A673 (cell line): ENCODE results near the gene ARF6. TPM values are rescaled to one million over a fixed set of nuclear protein-coding genes. Genes with fewer than 3 reads are reported as not detected.
"Not testable (repeated sequence)": the region's sequence is repeated elsewhere in the genome, so short reads cannot be mapped to it uniquely, and the experiment has no call there.

Experiments
- BruUV-seq: library from RNA; stranded (reverse); fragments of 400-500 nt; replicated peaks from 2 replicates; lab custom pipeline; 2021; lab: Mats Ljungman, UMichigan
- CTCF ChIA-PET: fragments of 300-600 bp; sonication (Branson Sonifier 250); formaldehyde crosslinking; loops from one replicate; lab custom pipeline; 2022; ENCODE audit warnings: antibody characterized with exemption; lab: Charles Lee
- POLR2A ChIA-PET: fragments of 300-600 bp; sonication (Branson Sonifier 250); formaldehyde crosslinking; loops from one replicate; lab custom pipeline; 2022; ENCODE audit warnings: antibody characterized with exemption; ENCODE audit not compliant: low non-redundant PET; lab: Charles Lee
- DNase-seq: peaks from one replicate; pipeline ENCODE4 v3.0.0-alpha.2; 2015; ENCODE audit warnings: low spot score
- H3K27ac ChIP-seq: fragments of 200-600 bp; sonication (generic); 2 replicates; pipeline ENCODE4 v1.5.1; 2016; ENCODE audit warnings: mixed run types, low read depth, mild to moderate bottlenecking, mixed read lengths, antibody characterized with exemption, low read length; ENCODE audit not compliant: poor library complexity, severe bottlenecking
- H3K27me3 ChIP-seq: fragments of 200-600 bp; sonication (generic); replicated peaks from 2 replicates; pipeline ENCODE4 v1.6.1; 2017; ENCODE audit warnings: mixed run types, low read depth, mild to moderate bottlenecking, mixed read lengths, antibody characterized with exemption, low read length; ENCODE audit not compliant: insufficient read depth, poor library complexity
- H3K36me3 ChIP-seq: fragments of 200-600 bp; sonication (generic); 2 replicates; pipeline ENCODE4 v1.6.1; 2016; ENCODE audit warnings: mixed run types, mild to moderate bottlenecking, mixed read lengths, antibody characterized with exemption, low read length; ENCODE audit not compliant: insufficient read depth, poor library complexity, severe bottlenecking
- H3K4me1 ChIP-seq: fragments of 200-600 bp; sonication (generic); 2 replicates; pipeline ENCODE4 v1.6.1; 2017; ENCODE audit warnings: mixed run types, mild to moderate bottlenecking, mixed read lengths, antibody characterized with exemption, low read length; ENCODE audit not compliant: insufficient read depth, poor library complexity, severe bottlenecking
- H3K4me3 ChIP-seq: fragments of 200-600 bp; sonication (generic); 2 replicates; pipeline ENCODE4 v1.5.1; 2016; ENCODE audit warnings: low read depth, mixed run types, mild to moderate bottlenecking, mixed read lengths, low read length; ENCODE audit not compliant: poor library complexity, severe bottlenecking
- H3K9me3 ChIP-seq: fragments of 200-600 bp; sonication (generic); 2 replicates; pipeline ENCODE4 v1.6.1; 2016; ENCODE audit warnings: mixed run types, low read depth, mild to moderate bottlenecking, mixed read lengths, antibody characterized with exemption, low read length; ENCODE audit not compliant: poor library complexity, severe bottlenecking
- CTCF ChIP-seq: fragments of 300-800, 200-600 bp; sonication (generic); conservative IDR thresholded peaks from 2 replicates; pipeline ENCODE4 v1.5.1; 2017; ENCODE audit warnings: low read depth, mild to moderate bottlenecking, antibody characterized with exemption, low read length, moderate library complexity, mixed read lengths
- EZH2 ChIP-seq: fragments of 200-600 bp; sonication (generic); IDR thresholded peaks from 2 replicates; pipeline ENCODE4 v1.6.1; 2017; ENCODE audit warnings: borderline replicate concordance, low read depth, mild to moderate bottlenecking, mixed read lengths, antibody characterized with exemption, low read length; ENCODE audit not compliant: poor library complexity, severe bottlenecking
- intact Hi-C: fragments of 100-400 bp; cut with micrococcal nuclease; formaldehyde crosslinking; loops from one replicate; pipeline ENCODE4 v1.10.0; 2022; ENCODE audit not compliant: unreplicated experiment
- total RNA-seq: library from RNA; stranded (reverse); gene quantifications from 2 replicates; pipeline ENCODE4 v1.2.3, GENCODE V29; 2021

The ARF6 gene
- total RNA-seq, 1 experiment from 2014 or later: 67.6 TPM

GRCh38 chr14:49895480-49895879, 2.6 kb downstream of the ARF6 start:
- ChIA-PET CTCF (no interaction called here), POLR2A (no interaction called here)
- peak overlapping the region; percentile 84 for H3K4me3 ChIP-seq
- TF ChIP-seq EZH2: no peak
- TF ChIP-seq CTCF: no peak
- peaks cover 29% of the 10 kb centered on the region for H3K36me3 ChIP-seq
- peaks cover 32% of the 10 kb centered on the region for H3K4me1 ChIP-seq
- intact Hi-C loops: loop anchor here (2.0 kb wide), 1 partner anchor 165 kb away; no protein-coding TSS in a partner anchor
- H3K27me3 ChIP-seq: no peaks in the 10 kb centered on the region
- no TSS peak for BruUV-seq
- no peak overlapping the region for H3K27ac ChIP-seq
- no peaks in the 10 kb centered on the region for H3K9me3 ChIP-seq
- DNase-seq: no peak

GRCh38 chr14:49896272-49896671, 3.4 kb downstream of the ARF6 start:
- H3K36me3 ChIP-seq: peaks cover 29% of the 10 kb centered on the region
- intact Hi-C loops: not testable (repeated sequence)

GRCh38 chr14:49896966-49897365, 4.1 kb downstream of the ARF6 start:
- Histone ChIP-seq H3K27ac (peak overlapping the region; percentile 9), H3K4me1 (peaks cover 29% of the 10 kb centered on the region), H3K9me3 (no peaks in the 10 kb centered on the region), H3K27me3 (no peaks in the 10 kb centered on the region), H3K36me3 (peaks cover 29% of the 10 kb centered on the region), H3K4me3 (peak overlapping the region; percentile 84)
- no peak for TF ChIP-seq CTCF
- no peak for TF ChIP-seq EZH2
- no peak for DNase-seq
- ChIA-PET CTCF (no interaction called here), POLR2A (interaction anchor here (0.6 kb wide), 1 partner anchor 253 kb away, joined by 21 read pairs; no protein-coding TSS in a partner anchor)
- intact Hi-C loops: no loop called here
- no TSS peak for BruUV-seq

More at GRCh38 chr14:49896272-49896671, 3.4 kb downstream of the ARF6 start:
- POLR2A ChIA-PET: interaction anchor here (0.6 kb wide), 1 partner anchor 14 kb away, joined by 4 read pairs; no protein-coding TSS in a partner anchor
- CTCF ChIA-PET, DNase-seq, H3K9me3 ChIP-seq, BruUV-seq, H3K27me3 ChIP-seq, H3K27ac ChIP-seq: not testable (repeated sequence)
- Histone ChIP-seq H3K4me3 (peak overlapping the region; percentile 84), H3K4me1 (peaks cover 32% of the 10 kb centered on the region)

GRCh38 chr14:49897414-49897813, 4.5 kb downstream of the ARF6 start:
- POLR2A ChIA-PET: interaction anchor here (0.6 kb wide), 1 partner anchor 254 kb away, joined by 21 read pairs; no protein-coding TSS in a partner anchor
- Histone ChIP-seq H3K4me1 (peaks cover 27% of the 10 kb centered on the region), H3K36me3 (peaks cover 29% of the 10 kb centered on the region), H3K4me3 (peak overlapping the region; percentile 84), H3K27me3 (no peaks in the 10 kb centered on the region), H3K27ac (peak overlapping the region; percentile 9), H3K9me3 (no peaks in the 10 kb centered on the region)
- no peak for TF ChIP-seq CTCF
- TF ChIP-seq EZH2: no peak
- CTCF ChIA-PET: no interaction called here
- intact Hi-C loops: no loop called here
- BruUV-seq: no TSS peak
- no peak for DNase-seq
